ENCODE measurements around the gene MID1.

Gene MID1

DNA sequence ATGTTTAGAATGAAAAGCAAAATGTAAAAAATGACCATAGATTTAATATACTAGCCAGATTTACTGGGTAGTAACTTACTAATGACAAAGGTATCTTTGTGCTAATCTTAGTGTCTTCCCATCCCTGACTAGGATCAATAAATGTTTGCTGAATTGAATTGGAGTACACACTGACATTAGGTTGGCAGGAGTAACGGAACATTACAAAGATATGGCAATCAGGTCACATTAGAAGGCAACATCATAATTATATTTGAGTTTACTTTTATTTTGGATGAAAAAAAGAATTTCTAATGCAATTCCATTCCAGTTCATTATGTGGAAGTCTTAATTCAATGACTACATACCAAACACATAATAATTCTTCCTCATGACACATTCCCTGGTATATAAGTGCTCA lies 77.8 kb downstream of the MID1 start:
- Histone ChIP-seq H3K27me3 (replicated peaks; ENCODE audit: control insufficient read depth, insufficient read depth, low read length, poor library complexity, severe bottlenecking) (no peaks in the 10 kb centered on the region), H3K9me3 (ENCODE audit: control insufficient read depth, low read length) (no peaks in the 10 kb centered on the region), H3K36me3 (ENCODE audit: control insufficient read depth, insufficient read depth, low read length) (no peaks in the 10 kb centered on the region), H3K4me3 (ENCODE audit: insufficient read depth, low read depth, low read length, poor library complexity, severe bottlenecking) (no peak overlapping the region), H3K27ac (ENCODE audit: insufficient read depth, low read length, poor library complexity, severe bottlenecking) (no peak overlapping the region), H3K4me1 (ENCODE audit: control insufficient read depth, insufficient read depth, low read length, poor library complexity, severe bottlenecking) (no peaks in the 10 kb centered on the region)
- DNase-seq = no peak

DNA sequence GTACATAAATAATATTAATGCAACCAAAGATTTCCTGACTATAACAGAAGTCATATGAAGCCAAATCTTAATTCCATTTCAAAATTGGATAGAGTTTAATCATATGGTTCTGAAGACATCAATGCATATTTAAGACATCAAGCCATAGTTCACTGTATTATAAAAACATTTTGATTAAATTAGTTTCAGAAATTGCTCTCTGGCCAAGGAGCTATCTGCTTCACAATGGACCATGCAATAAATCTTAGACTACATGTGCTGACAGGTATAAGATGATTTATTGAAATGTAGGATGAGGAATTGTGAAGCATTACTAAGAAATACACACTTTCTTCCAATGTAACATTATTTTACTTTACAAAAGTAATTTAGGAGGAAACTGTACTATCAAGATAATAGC lies 81.6 kb downstream of the MID1 start:
- Histone ChIP-seq H3K9me3 (ENCODE audit: control insufficient read depth, low read length) (no peaks in the 10 kb centered on the region), H3K4me1 (ENCODE audit: control insufficient read depth, insufficient read depth, low read length, poor library complexity, severe bottlenecking) (no peaks in the 10 kb centered on the region), H3K36me3 (ENCODE audit: control insufficient read depth, insufficient read depth, low read length) (no peaks in the 10 kb centered on the region), H3K27ac (ENCODE audit: insufficient read depth, low read length, poor library complexity, severe bottlenecking) (no peak overlapping the region), H3K4me3 (ENCODE audit: insufficient read depth, low read depth, low read length, poor library complexity, severe bottlenecking) (no peak overlapping the region), H3K27me3 (replicated peaks; ENCODE audit: control insufficient read depth, insufficient read depth, low read length, poor library complexity, severe bottlenecking) (no peaks in the 10 kb centered on the region)
- no peak for DNase-seq

DNA sequence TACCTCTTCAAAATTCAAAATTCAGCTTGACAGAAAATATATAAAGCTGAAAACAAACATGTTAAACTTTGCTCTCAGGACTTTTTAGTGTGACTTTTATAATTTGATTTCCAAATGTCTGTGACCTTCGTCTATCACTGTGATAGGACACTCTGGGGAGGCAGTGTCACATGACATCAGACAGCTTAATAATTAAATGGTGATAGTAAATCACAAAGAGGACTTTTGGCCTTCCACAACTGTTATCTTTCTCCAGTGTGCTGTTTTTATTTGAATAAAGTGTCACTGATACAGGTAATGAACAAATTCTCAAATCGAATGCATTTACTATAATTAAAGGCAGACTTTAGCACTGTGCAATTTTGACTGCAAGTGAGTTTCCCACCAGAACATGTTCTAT lies 83.1 kb downstream of the MID1 start:
- H3K4me3 ChIP-seq (ENCODE audit: insufficient read depth, low read depth, low read length, poor library complexity, severe bottlenecking) = no peak overlapping the region
- no peak for DNase-seq
- no peak overlapping the region for H3K27ac ChIP-seq (ENCODE audit: insufficient read depth, low read length, poor library complexity, severe bottlenecking)

GRCh38 chrX:10536744-10537143 lies 83.6 kb downstream of the MID1 start:
- H3K4me1 ChIP-seq (ENCODE audit: control insufficient read depth, insufficient read depth, low read length, poor library complexity, severe bottlenecking) = no peaks in the 10 kb centered on the region
- H3K36me3 ChIP-seq (ENCODE audit: control insufficient read depth, insufficient read depth, low read length) = no peaks in the 10 kb centered on the region
- no peak overlapping the region for H3K27ac ChIP-seq (ENCODE audit: insufficient read depth, low read length, poor library complexity, severe bottlenecking)
- H3K27me3 ChIP-seq (replicated peaks; ENCODE audit: control insufficient read depth, insufficient read depth, low read length, poor library complexity, severe bottlenecking) = no peaks in the 10 kb centered on the region
- H3K4me3 ChIP-seq (ENCODE audit: insufficient read depth, low read depth, low read length, poor library complexity, severe bottlenecking) = no peak overlapping the region
- H3K9me3 ChIP-seq (ENCODE audit: control insufficient read depth, low read length) = no peaks in the 10 kb centered on the region
- DNase-seq = no peak

More for the DNA sequence above, 83.1 kb downstream of the MID1 start:
- H3K4me1 ChIP-seq (ENCODE audit: control insufficient read depth, insufficient read depth, low read length, poor library complexity, severe bottlenecking) = no peaks in the 10 kb centered on the region
- no peaks in the 10 kb centered on the region for H3K27me3 ChIP-seq (replicated peaks; ENCODE audit: control insufficient read depth, insufficient read depth, low read length, poor library complexity, severe bottlenecking)
- H3K36me3 ChIP-seq (ENCODE audit: control insufficient read depth, insufficient read depth, low read length) = no peaks in the 10 kb centered on the region
- no peaks in the 10 kb centered on the region for H3K9me3 ChIP-seq (ENCODE audit: control insufficient read depth, low read length)

DNA sequence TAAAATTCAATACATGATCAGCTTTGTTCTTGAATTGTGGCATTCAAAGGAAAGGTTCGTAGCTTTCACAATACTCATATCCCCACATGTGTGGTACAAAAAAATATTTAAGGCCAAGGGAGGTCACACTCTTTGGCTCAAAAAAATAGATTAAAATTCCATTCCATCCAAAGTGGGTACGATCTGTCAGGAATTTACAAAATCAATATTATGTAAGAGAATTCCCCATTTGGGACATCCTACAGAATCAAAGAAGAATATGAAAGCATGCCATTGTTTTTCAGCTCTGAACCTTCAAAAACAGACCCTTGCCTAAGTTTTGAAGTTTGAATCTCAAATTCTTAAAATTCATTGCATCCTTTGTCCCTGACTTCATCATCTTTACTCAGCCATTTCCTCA lies 85.8 kb downstream of the MID1 start:
- no peaks in the 10 kb centered on the region for H3K36me3 ChIP-seq (ENCODE audit: control insufficient read depth, insufficient read depth, low read length)
- H3K4me3 ChIP-seq (ENCODE audit: insufficient read depth, low read depth, low read length, poor library complexity, severe bottlenecking) = no peak overlapping the region
- DNase-seq = no peak
- H3K27me3 ChIP-seq (replicated peaks; ENCODE audit: control insufficient read depth, insufficient read depth, low read length, poor library complexity, severe bottlenecking) = no peaks in the 10 kb centered on the region
- H3K27ac ChIP-seq (ENCODE audit: insufficient read depth, low read length, poor library complexity, severe bottlenecking) = no peak overlapping the region
- no peaks in the 10 kb centered on the region for H3K9me3 ChIP-seq (ENCODE audit: control insufficient read depth, low read length)
- no peaks in the 10 kb centered on the region for H3K4me1 ChIP-seq (ENCODE audit: control insufficient read depth, insufficient read depth, low read length, poor library complexity, severe bottlenecking)

- Histone ChIP-seq H3K27ac (ENCODE audit: insufficient read depth, low read length, poor library complexity, severe bottlenecking) (no peak overlapping the region), H3K36me3 (ENCODE audit: control insufficient read depth, insufficient read depth, low read length) (no peaks in the 10 kb centered on the region), H3K27me3 (replicated peaks; ENCODE audit: control insufficient read depth, insufficient read depth, low read length, poor library complexity, severe bottlenecking) (no peaks in the 10 kb centered on the region), H3K9me3 (ENCODE audit: control insufficient read depth, low read length) (no peaks in the 10 kb centered on the region), H3K4me3 (ENCODE audit: insufficient read depth, low read depth, low read length, poor library complexity, severe bottlenecking) (no peak overlapping the region), H3K4me1 (ENCODE audit: control insufficient read depth, insufficient read depth, low read length, poor library complexity, severe bottlenecking) (no peaks in the 10 kb centered on the region)
- no peak for DNase-seq
Measured at GRCh38 chrX:10533696-10534365, 86.6 kb downstream of the MID1 start.

DNA sequence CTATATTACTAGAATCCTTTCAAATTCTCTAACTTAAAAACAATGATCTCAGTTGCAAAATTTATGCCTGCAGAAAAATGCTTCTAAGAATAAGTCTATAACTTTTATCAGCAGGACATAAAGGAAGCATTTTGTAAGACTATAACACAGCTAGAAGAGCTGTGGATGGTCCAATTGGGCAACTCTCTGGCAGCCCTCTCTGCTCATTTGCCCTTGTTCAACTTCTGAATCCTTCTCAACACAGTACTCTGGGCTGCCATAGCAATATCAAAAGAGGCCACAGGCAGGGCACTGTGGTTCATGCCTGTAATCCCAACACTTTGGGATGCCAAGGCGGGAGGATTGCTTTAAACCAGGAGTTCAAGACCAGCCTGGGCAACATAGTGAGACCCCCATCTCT lies 88.5 kb downstream of the MID1 start:
- Histone ChIP-seq H3K27me3 (replicated peaks; ENCODE audit: control insufficient read depth, insufficient read depth, low read length, poor library complexity, severe bottlenecking) (no peaks in the 10 kb centered on the region), H3K36me3 (ENCODE audit: control insufficient read depth, insufficient read depth, low read length) (no peaks in the 10 kb centered on the region), H3K27ac (ENCODE audit: insufficient read depth, low read length, poor library complexity, severe bottlenecking) (no peak overlapping the region), H3K4me3 (ENCODE audit: insufficient read depth, low read depth, low read length, poor library complexity, severe bottlenecking) (no peak overlapping the region), H3K4me1 (ENCODE audit: control insufficient read depth, insufficient read depth, low read length, poor library complexity, severe bottlenecking) (no peaks in the 10 kb centered on the region), H3K9me3 (ENCODE audit: control insufficient read depth, low read length) (no peaks in the 10 kb centered on the region)
- no peak for DNase-seq

DNA sequence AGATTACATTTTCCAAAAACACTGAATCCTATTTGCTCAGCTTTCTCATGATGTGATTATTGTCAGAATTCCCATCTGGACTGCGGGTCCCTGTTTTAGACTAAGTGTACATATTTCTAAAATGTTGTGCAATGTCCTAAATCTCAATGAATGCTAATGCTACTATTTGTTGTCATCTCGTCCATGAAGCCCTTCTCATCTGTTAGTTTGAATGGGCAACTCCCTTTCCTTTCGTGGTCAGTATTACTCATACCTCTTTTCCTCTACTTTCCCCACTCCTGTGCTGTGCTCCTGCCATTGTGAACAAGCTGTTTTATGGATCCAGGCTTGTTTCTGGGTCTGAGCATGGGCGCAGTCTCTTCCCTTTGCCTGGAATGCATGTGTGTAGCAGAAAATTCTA lies 91.0 kb downstream of the MID1 start:
- DNase-seq = no peak
- no peak overlapping the region for H3K4me3 ChIP-seq (ENCODE audit: insufficient read depth, low read depth, low read length, poor library complexity, severe bottlenecking)

GRCh38 chrX:10526451-10526850 lies 93.9 kb downstream of the MID1 start:
- no peak overlapping the region for H3K27ac ChIP-seq (ENCODE audit: insufficient read depth, low read length, poor library complexity, severe bottlenecking)
- no peaks in the 10 kb centered on the region for H3K36me3 ChIP-seq (ENCODE audit: control insufficient read depth, insufficient read depth, low read length)
- no peaks in the 10 kb centered on the region for H3K4me1 ChIP-seq (ENCODE audit: control insufficient read depth, insufficient read depth, low read length, poor library complexity, severe bottlenecking)
- no peaks in the 10 kb centered on the region for H3K9me3 ChIP-seq (ENCODE audit: control insufficient read depth, low read length)
- no peaks in the 10 kb centered on the region for H3K27me3 ChIP-seq (replicated peaks; ENCODE audit: control insufficient read depth, insufficient read depth, low read length, poor library complexity, severe bottlenecking)
- DNase-seq = no peak
- no peak overlapping the region for H3K4me3 ChIP-seq (ENCODE audit: insufficient read depth, low read depth, low read length, poor library complexity, severe bottlenecking)

More for the DNA sequence above, 91.0 kb downstream of the MID1 start:
- H3K36me3 ChIP-seq (ENCODE audit: control insufficient read depth, insufficient read depth, low read length) = no peaks in the 10 kb centered on the region
- no peaks in the 10 kb centered on the region for H3K27me3 ChIP-seq (replicated peaks; ENCODE audit: control insufficient read depth, insufficient read depth, low read length, poor library complexity, severe bottlenecking)
- H3K27ac ChIP-seq (ENCODE audit: insufficient read depth, low read length, poor library complexity, severe bottlenecking) = no peak overlapping the region
- no peaks in the 10 kb centered on the region for H3K9me3 ChIP-seq (ENCODE audit: control insufficient read depth, low read length)
- no peaks in the 10 kb centered on the region for H3K4me1 ChIP-seq (ENCODE audit: control insufficient read depth, insufficient read depth, low read length, poor library complexity, severe bottlenecking)

DNA sequence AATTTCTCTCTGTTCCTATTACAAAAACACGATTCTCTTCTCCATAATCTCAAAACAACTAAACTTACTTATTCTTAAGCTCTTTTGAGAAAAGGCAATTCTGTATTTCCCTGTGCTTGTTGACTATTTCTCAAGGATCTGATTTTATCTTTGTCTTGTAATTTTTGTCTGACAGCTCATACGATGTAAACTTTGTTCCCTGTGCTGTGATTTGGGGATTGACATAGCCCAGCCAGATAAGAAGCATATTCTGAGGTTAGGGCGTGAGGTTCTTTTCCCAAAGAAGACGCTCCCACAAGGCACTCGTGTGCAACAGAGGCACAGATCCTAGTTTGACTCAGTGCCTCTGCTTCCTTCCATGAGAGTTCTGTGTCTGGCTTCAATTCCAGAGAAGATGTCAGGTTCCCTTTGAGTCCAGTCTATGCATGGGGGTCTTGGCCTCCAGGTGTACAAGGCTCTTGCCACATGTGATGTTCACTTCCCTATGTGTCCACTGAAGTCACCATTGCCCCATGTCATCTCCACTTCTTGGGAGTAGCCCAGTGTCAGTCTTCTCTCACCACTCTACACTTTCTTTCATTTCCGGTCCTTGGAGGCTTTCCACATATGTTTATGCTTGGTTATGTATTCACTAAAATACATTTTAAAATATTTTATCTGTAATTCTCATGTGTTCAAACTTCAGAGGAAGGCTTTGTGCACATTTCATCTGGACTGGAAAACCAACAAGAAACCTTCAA lies 94.8 kb downstream of the MID1 start:
- no peaks in the 10 kb centered on the region for H3K36me3 ChIP-seq (ENCODE audit: control insufficient read depth, insufficient read depth, low read length)
- no peaks in the 10 kb centered on the region for H3K4me1 ChIP-seq (ENCODE audit: control insufficient read depth, insufficient read depth, low read length, poor library complexity, severe bottlenecking)
- H3K4me3 ChIP-seq (ENCODE audit: insufficient read depth, low read depth, low read length, poor library complexity, severe bottlenecking) = no peak overlapping the region
- H3K27ac ChIP-seq (ENCODE audit: insufficient read depth, low read length, poor library complexity, severe bottlenecking) = no peak overlapping the region
- no peaks in the 10 kb centered on the region for H3K27me3 ChIP-seq (replicated peaks; ENCODE audit: control insufficient read depth, insufficient read depth, low read length, poor library complexity, severe bottlenecking)
- DNase-seq = no peak
- no peaks in the 10 kb centered on the region for H3K9me3 ChIP-seq (ENCODE audit: control insufficient read depth, low read length)

All from effector memory CD4-positive, alpha-beta T cell (primary cell).